ENCODE data around the gene PKDCC. TPM values are rescaled to one million over a fixed set of nuclear protein-coding genes. Genes with fewer than 3 reads are reported as not detected.

The PKDCC gene
- total and polyA plus RNA-seq, 2 of the 13 experiments (the other 11 are each of a cell fraction or from before 2014, with no cell fraction given): 52.6 to 58.8 TPM

DNA sequence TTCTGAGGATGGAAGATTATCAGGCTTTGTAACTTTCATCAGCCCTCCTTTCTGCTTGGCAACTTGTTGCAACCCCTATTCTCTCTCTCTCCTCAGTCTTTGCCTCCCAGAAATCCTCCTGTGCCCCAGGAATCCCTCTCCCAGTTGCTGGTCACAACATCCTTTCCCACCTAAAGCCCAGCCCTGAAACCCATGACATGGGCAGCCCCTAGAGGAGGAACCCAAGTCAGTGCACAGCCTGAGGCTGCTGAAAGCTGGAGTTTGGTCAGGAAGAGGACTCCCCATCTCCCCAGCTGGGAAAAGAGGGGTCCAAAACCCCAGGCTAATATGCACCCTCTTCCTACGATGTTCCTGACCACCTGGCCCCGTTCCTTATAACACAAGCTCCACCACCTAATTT lies 29.5 kb downstream of the PKDCC start:
- POLR2A ChIA-PET: interaction anchor here (1.1 kb wide), 1 partner anchor 22 kb away, joined by 3 read pairs; no protein-coding TSS in a partner anchor
- TF ChIP-seq, protein P1, sequence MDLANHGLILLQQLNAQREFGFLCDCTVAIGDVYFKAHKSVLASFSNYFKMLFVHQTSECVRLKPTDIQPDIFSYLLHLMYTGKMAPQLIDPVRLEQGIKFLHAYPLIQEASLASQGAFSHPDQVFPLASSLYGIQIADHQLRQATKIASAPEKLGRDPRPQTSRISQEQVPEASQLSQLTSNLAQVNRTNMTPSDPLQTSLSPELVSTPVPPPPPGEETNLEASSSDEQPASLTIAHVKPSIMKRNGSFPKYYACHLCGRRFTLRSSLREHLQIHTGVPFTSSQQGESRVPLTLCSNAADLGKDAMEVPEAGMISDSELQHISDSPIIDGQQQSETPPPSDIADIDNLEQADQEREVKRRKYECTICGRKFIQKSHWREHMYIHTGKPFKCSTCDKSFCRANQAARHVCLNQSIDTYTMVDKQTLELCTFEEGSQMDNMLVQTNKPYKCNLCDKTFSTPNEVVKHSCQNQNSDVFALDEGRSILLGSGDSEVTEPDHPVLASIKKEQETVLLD (CRISPR knock-in tag; IDR thresholded peaks at IDR 0.05; ENCODE audit: low read depth): no peak
- TF ChIP-seq ZFP36L1 (CRISPR knock-in tag; IDR thresholded peaks at IDR 0.05) (no peak), HNRNPK (IDR thresholded peaks at IDR 0.05; ENCODE audit: low read depth, low read length, poor library complexity, severe bottlenecking) (no peak), TEAD3 (CRISPR knock-in tag; optimal IDR thresholded peaks at IDR 0.05; ENCODE audit: borderline replicate concordance) (no peak), LCORL (IDR thresholded peaks at IDR 0.05) (no peak), LCORL (CRISPR knock-in tag; IDR thresholded peaks at IDR 0.05) (0 out of 2 replicates have a peak, but pooled peaks have one; percentile 29), ZSCAN29 (CRISPR knock-in tag; conservative IDR thresholded peaks at IDR 0.05) (no peak), RARA (CRISPR knock-in tag; IDR thresholded peaks at IDR 0.05) (no peak), ZNF224 (CRISPR knock-in tag; IDR thresholded peaks at IDR 0.05) (no peak), ZNF207 (IDR thresholded peaks at IDR 0.05; ENCODE audit: borderline replicate concordance) (no peak), SP1 (IDR thresholded peaks at IDR 0.05) (no peak), SP1 (CRISPR knock-in tag; IDR thresholded peaks at IDR 0.05) (no peak), RAD21 (CRISPR knock-in tag; IDR thresholded peaks at IDR 0.05) (peak; percentile 63)
- TF ChIP-seq, protein P2, sequence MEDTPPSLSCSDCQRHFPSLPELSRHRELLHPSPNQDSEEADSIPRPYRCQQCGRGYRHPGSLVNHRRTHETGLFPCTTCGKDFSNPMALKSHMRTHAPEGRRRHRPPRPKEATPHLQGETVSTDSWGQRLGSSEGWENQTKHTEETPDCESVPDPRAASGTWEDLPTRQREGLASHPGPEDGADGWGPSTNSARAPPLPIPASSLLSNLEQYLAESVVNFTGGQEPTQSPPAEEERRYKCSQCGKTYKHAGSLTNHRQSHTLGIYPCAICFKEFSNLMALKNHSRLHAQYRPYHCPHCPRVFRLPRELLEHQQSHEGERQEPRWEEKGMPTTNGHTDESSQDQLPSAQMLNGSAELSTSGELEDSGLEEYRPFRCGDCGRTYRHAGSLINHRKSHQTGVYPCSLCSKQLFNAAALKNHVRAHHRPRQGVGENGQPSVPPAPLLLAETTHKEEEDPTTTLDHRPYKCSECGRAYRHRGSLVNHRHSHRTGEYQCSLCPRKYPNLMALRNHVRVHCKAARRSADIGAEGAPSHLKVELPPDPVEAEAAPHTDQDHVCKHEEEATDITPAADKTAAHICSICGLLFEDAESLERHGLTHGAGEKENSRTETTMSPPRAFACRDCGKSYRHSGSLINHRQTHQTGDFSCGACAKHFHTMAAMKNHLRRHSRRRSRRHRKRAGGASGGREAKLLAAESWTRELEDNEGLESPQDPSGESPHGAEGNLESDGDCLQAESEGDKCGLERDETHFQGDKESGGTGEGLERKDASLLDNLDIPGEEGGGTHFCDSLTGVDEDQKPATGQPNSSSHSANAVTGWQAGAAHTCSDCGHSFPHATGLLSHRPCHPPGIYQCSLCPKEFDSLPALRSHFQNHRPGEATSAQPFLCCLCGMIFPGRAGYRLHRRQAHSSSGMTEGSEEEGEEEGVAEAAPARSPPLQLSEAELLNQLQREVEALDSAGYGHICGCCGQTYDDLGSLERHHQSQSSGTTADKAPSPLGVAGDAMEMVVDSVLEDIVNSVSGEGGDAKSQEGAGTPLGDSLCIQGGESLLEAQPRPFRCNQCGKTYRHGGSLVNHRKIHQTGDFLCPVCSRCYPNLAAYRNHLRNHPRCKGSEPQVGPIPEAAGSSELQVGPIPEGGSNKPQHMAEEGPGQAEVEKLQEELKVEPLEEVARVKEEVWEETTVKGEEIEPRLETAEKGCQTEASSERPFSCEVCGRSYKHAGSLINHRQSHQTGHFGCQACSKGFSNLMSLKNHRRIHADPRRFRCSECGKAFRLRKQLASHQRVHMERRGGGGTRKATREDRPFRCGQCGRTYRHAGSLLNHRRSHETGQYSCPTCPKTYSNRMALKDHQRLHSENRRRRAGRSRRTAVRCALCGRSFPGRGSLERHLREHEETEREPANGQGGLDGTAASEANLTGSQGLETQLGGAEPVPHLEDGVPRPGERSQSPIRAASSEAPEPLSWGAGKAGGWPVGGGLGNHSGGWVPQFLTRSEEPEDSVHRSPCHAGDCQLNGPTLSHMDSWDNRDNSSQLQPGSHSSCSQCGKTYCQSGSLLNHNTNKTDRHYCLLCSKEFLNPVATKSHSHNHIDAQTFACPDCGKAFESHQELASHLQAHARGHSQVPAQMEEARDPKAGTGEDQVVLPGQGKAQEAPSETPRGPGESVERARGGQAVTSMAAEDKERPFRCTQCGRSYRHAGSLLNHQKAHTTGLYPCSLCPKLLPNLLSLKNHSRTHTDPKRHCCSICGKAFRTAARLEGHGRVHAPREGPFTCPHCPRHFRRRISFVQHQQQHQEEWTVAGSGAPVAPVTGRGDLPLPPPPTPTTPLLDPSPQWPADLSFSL (CRISPR knock-in tag; IDR thresholded peaks at IDR 0.05): no peak
- TF ChIP-seq, protein P3, sequence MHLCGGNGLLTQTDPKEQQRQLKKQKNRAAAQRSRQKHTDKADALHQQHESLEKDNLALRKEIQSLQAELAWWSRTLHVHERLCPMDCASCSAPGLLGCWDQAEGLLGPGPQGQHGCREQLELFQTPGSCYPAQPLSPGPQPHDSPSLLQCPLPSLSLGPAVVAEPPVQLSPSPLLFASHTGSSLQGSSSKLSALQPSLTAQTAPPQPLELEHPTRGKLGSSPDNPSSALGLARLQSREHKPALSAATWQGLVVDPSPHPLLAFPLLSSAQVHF (CRISPR knock-in tag; IDR thresholded peaks at IDR 0.05): no peak
- TF ChIP-seq, protein P4, sequence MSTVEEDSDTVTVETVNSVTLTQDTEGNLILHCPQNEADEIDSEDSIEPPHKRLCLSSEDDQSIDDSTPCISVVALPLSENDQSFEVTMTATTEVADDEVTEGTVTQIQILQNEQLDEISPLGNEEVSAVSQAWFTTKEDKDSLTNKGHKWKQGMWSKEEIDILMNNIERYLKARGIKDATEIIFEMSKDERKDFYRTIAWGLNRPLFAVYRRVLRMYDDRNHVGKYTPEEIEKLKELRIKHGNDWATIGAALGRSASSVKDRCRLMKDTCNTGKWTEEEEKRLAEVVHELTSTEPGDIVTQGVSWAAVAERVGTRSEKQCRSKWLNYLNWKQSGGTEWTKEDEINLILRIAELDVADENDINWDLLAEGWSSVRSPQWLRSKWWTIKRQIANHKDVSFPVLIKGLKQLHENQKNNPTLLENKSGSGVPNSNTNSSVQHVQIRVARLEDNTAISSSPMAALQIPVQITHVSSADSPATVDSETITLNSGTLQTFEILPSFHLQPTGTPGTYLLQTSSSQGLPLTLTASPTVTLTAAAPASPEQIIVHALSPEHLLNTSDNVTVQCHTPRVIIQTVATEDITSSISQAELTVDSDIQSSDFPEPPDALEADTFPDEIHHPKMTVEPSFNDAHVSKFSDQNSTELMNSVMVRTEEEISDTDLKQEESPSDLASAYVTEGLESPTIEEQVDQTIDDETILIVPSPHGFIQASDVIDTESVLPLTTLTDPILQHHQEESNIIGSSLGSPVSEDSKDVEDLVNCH (CRISPR knock-in tag; IDR thresholded peaks at IDR 0.05): no peak

More for the DNA sequence above, 29.5 kb downstream of the PKDCC start:
- no peak overlapping the region for H3K4me2 ChIP-seq (ENCODE audit: low read depth, low read length)
- peaks cover 2 to 27% of the 10 kb centered on the region in 2 experiments; a peak in 4 of 5 replicates for H3K27me3 ChIP-seq (ENCODE audit: control insufficient read depth in 1 of 2, insufficient read depth in 2 of 2, low read length in 2 of 2)
- DNase-seq (ENCODE audit: low spot score) (no peak), ATAC-seq (peak; percentile 78), FAIRE-seq (no peak)
- H3K9me3 ChIP-seq (ENCODE audit: low read length): no peaks in the 10 kb centered on the region
- CTCF ChIA-PET (ENCODE audit: low intra/inter-chr PET ratio, low total read pairs): interaction anchor here (1.3 to 1.7 kb wide), 2 partner anchors 207 to 223 kb away, joined by 4 to 13 read pairs; no protein-coding TSS in a partner anchor
- in situ Hi-C loops (cut with HindIII; ENCODE audit: extremely low pct_ligation_motif_present, low pct_unique_long_range_greater_than_20kb) (no loop called here), intact Hi-C loops (cut with micrococcal nuclease; ENCODE audit: unreplicated experiment) (no loop called here)
- H3K9ac ChIP-seq (ENCODE audit: insufficient read depth, low read depth, low read length): no peak overlapping the region
- no peaks in the 10 kb centered on the region for H3K36me3 ChIP-seq (replicated peaks in 1 of 2; ENCODE audit: control insufficient read depth in 1 of 2, insufficient read depth in 2 of 2, low read length in 2 of 2)
- BruUV-seq (replicated peaks): no TSS peak
- H4K20me1 ChIP-seq (ENCODE audit: insufficient read depth, low read length): no peaks in the 10 kb centered on the region
- H2AFZ ChIP-seq (ENCODE audit: low read length): no peak overlapping the region
- no peaks in the 10 kb centered on the region for H3K79me2 ChIP-seq (ENCODE audit: insufficient read depth, low read length)
- H3K27ac ChIP-seq (ENCODE audit: extremely low read length, insufficient read depth, low read length): no peak overlapping the region
- H3K4me1 ChIP-seq (ENCODE audit: insufficient read depth, low read length): peaks cover 9% of the 10 kb centered on the region
- 0% methylated on average over 2 of the region's 2 CpGs for WGBS (ENCODE audit: low lambda C conversion rate)
- H3K4me3 ChIP-seq (replicated peaks in 1 of 3; ENCODE audit: insufficient read depth in 1 of 3, low read depth in 2 of 3, low read length in 3 of 3): no peak overlapping the region

Measured in HepG2 (cell line).